ENCODE measurements around the gene VPS9D1.
"Not testable (repeated sequence)": the region's sequence is repeated elsewhere in the genome, so short reads cannot be mapped to it uniquely, and the experiment has no call there.

VPS9D1 gene

DNA sequence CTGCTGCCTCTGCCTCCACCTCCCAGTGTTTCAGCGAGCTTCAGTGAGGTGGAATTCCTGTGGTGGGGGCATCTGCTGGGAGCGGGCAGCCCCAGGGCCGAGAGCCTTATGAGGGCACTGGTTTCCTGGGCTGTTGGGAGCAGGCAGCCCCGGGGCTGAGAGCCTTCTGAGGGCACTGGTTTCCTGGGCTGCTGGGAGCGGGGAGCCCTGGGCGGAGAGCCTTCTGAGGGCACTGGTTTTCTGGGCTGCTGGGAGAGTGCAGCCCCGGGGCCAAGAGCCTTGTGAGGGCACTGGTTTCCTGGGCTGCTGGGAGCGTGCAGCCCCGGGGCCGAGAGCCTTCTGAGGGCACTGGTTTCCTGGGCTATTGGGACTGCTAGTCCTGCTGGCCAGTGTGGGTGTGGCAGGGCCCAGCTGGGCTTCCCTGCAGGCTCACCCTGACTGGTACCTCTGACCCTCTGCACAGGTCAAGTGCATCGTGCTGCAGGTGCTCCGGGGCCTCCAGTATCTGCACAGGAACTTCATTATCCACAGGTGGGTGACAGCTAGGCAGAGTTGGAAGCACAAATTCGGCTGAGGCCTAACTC lies 28.6 kb downstream of the VPS9D1 start:
- no peak for DNase-seq

DNA sequence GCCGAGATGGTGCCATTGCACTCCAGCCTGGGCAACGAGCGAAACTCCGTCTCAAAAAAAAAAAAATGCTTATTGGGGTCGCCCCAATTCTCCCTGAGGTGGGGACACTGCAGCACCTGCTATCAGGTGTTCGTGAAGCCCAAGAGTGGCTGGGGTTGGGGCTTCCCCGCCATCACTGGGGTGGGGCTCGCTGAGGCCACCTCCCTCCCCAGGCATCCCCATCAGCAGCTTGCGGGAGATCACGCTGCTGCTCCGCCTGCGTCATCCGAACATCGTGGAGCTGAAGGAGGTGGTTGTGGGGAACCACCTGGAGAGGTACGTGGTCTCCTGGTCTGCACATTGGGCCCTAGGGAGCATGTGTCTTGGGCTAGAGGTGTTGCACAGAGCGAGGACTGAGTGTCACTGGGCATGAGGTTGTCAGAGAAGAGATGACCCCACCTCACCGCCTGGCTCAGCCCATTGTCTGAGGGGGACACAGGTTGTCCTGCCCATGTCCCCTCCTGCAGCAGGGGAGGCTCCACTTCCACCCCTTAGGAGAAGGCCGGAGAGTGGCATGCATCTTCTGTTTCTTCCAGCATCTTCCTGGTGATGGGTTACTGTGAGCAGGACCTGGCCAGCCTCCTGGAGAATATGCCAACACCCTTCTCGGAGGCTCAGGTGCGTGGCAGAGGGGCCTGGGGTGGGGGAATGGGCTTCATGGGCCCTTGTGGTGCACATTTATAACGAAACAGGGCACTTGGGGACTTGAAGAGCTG lies 29.3 kb downstream of the VPS9D1 start:
- DNase-seq = no peak

DNA sequence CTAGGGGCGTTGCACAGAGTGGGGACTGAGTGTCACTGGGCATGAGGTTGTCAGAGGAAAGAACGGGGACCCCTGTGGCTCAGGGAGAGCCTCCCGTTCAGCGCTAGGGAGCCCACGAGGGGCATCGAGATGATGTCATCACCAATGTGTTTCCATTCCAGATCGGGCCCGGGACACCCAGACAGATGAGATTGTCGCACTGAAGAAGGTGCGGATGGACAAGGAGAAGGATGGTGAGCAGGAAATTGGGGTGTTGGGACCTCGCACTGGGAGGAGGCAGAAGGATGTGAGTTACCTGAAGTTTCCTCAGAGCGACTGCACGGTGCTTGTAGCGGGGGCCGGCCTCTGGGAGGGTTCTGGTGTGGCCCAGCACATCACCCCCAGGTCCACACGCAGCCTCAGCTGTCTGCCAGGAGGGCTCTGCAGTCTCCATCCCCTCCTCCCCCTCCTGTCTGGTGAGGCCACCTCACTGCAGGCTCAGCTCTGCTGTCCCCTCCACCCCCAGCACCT lies 30.3 kb downstream of the VPS9D1 start:
- no peak for DNase-seq

DNA sequence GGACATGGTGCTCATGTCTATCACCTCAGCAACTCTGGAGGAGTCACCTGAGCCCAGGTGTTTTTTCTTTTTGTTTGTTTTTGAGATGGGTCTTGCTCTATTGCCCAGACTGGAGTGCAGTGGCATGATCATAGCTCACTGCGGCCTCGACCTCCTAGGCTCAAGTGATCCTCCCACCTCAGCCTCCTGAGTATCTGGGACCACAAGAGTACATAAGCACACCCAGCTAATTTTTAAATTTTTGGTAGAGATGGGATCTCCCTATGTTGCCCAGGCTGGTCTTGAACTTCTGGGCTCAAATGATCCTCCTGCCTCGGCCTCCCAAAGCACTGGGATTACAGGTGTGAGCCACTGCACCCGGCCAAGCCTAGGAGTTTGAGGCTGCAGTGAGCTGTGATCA lies 31.1 kb downstream of the VPS9D1 start:
- DNase-seq = not testable (repeated sequence)

DNA sequence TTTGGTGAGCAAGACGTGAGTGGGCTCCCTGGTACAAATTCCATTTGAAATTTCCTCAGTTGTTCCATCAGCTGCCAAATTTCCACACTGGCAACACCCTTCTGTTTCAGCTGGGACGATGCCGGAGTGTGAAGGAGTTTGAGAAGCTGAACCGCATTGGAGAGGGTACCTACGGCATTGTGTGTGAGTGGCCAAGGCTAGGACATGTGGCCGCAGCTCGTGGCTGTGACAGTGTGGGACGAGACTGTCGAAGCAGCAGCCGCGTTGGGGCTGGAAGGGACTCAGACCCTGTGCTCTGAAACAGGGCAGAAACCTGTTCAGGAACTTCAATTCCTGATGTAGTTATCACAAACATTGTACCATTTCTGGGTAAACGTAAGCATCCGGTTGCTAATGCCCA lies 31.6 kb downstream of the VPS9D1 start:
- no peak for DNase-seq

DNA sequence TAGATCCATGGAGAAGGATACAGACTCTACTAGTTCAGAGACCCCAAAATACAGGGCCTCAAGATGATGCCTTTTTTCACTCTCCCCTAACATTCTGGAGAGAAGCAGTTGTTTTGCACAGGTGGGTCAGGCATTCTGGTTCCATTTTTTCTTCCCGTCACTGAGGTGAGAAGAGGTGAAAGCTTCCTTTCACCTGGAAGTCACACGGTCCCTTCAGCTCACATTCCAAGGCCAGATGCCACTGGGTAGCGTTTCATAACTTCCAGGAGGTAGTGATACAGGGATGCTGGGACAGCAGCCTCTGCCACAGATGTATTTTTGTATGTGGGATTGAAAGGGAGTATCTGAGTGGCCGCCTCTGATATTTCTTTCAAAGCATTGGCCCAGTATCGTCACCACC lies 32.3 kb downstream of the VPS9D1 start:
- no peak for DNase-seq

DNA sequence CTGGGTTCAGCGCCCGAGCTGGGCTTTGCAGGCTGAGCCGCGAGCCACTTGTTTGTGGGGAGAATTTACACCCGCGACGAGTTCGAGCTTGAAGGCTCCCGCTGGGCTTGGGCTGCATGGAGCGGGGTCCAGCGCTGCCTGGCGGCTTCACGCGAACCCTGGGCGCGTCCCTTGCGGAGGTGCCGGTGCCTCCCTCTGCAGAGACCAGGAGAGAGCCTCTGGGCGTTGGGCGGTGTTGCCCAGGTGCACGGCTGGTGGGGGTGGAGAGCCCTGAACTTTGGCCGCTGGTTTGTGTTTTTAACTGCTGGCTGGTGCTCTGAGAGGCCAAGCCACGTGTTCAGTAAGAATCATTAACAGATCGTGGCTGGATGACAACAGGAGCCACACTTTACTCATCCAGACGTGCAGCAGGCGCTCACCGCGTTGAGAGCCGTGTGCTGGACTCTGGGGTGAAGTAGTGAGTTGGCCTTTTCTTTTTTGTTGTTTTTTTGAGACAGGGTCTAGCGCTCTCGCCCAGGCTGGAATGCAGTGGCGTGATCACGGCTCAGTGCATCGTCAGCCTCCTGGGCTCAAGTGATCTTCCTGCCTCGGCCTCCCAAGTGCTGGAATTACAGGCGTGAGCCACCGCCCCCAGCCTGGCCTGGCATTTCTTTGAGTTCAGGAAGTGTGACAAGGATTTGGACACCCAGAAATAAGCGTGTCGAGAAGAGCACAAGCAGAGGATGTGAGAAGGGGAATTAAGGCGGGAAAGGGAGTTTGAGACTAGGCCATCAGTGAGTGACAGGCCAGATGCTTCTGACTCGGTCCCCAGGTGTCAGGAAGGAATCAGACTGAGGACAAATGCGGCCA lies 33.4 kb downstream of the VPS9D1 start:
- DNase-seq = no peak

DNA sequence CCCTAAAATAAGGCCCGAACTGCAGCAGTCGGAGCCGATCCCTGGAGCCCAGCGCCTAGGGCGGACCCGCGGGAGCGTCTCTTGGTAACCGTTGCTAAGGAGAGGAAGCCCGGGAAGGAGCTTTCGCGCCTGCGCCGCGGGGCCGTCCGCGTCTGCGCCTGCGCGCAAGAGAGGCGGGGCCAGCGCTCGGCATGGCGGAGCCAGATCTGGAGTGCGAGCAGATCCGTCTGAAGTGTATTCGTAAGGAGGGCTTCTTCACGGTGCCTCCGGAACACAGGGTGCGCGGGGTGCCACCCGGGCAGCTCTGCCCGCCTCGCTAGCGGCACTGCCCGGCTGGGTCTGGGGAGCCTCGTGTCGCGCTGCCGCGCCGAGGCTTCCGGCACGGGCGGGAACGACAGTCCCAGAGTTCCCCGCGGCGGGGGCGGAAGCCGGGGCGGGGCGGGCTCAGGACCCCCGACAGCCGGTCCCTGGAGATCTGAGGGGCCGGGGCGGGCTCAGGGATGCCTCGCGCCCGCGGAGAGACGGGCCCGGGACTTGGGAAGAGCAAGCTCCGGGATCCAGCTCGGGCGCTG lies 34.1 kb downstream of the VPS9D1 start, which contains the start of gene CDK10:
Gene CDK10 (plus strand): TSS at position 170 of the 572 bp plus-strand sequence. CDS start 22 bp downstream, at position 192.
- DNase-seq = peak; percentile 89

DNA sequence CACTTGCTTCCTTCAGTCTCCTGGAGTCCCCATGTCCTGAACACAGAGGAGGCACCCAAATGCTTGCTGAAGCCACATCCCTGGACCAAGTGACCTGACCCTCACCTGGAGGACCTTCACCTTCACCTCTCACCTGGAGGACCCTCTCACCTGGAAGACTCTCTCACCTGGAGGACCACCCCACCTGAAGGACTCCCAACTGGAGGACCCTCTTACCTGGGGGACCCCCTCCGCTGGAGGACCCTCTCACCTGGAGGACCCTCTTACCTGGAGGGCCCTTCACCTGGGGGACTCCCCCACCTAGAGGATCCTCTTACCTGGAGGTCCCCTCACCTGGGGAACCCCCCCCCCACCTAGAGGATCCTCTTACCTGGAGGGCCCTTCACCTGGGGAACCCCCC lies 34.8 kb downstream of the VPS9D1 start:
- DNase-seq = no peak

DNA sequence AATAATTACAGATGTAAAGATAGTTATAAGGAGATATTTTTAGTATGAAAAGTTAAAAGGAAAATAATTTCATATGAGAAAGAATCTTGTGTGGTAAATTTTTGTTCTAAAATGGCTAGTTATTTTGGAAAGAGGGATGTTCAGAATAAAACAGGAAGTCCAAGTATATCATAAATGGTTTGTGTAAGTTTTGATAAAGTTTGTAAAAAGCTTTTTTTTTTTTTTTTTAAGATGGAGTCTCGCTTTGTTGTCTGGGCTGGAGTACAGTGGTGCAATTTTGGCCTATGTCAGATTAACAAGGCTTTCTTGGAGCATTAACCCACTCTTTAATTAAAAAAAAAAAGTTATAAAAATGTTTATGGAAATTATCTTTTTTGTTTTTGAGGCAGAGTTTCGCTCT lies 42.4 kb downstream of the VPS9D1 start:
- no peak for DNase-seq

DNA sequence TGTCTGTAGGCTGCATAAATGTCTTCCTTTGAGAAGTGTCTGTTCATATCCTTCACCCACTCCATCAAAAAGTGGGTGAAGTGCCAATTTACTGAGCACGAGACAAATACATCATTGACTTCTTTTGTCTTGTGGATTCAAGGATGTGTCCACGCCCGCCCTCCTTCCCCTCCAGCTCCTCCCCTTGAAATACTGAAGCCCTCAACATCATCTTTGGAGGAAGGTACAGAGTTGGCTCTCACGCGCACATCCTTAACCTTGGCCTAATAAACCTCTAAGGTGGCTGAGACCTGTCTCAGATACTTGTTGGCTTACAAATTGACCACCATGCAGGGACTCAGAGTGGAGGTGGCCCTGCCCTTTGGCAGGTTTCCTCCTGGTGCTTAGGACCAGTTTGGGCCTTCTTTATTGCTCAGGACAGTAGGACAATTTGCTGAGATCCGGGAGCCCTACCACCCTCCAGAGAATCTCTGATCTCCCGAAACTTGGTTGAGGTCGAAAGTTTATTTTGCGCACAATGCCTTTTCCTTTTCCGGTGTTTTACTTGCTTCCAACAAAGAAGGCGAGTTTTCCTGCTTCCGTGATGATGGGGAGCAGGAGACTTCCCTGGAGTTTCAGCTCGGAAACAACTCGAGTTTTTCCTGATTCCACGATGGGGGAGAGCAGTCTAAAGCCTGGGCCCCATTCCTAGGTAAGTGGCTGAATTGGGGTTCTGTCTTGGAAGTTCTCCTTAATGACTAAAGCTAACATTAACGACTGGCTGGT lies 48.3 kb downstream of the VPS9D1 start:
- no peak for DNase-seq

DNA sequence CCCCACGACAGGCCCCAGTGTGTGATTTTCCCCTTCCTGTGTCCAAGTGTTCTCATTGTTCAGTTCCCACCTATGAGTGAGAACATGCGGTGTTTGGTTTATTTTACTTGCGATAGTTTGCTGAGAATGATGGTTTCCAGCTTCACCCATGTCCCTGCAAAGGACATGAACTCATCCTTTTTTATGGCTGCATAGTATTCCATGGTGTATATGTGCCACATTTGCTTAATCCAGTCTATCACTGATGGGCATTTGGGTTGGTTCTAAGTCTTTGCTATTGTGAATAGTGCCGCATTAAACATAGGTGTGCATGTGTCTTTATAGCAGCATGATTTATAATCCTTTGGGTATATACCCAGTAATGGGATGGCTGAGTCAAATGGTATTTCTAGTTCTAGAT lies 49.1 kb downstream of the VPS9D1 start:
- not testable (repeated sequence) for DNase-seq

DNA sequence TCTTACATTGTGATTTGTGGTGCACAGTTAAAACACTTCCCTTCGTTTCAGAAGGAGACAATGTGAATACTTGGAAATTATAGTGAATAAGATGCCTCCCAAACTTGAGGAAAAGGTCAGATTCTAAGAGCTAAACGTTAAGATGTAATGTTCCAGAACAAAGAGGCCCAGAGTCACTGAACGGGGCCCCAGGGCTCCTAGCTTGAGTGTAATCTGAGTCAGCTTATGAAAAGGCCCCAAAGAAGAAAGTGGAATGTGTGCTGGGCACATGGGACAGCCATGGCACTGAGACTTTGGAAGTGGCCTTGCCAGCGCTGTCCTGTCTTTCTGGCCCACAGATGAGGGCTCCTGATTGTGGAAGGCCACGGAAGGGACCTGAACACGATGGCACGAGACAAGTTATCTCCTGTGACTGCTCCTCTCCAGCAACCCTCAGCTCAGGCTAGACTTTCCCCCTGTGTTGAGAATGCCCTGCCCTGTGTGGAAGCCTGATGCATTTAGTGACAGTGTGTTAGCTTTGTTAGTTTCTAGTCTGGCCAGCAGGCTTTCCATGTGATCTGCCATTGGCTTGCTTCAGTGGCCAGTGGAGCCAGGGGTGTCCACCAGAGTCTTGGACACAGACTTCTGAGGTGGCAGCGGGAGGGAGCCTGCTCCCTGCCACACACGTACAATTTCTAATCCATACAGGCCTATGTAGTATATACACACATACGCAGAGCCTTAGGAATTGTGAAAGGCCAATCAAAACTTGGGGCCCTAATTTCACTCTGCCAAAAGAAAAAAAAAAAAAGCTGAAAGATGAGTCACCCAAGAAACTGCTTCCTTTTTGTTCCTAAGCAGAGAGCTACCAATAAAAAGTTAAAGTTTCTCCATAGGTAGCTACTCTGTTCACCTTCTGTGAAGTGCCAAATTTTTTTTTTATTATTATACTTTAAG lies 49.9 kb downstream of the VPS9D1 start:
- no peak for DNase-seq

DNA sequence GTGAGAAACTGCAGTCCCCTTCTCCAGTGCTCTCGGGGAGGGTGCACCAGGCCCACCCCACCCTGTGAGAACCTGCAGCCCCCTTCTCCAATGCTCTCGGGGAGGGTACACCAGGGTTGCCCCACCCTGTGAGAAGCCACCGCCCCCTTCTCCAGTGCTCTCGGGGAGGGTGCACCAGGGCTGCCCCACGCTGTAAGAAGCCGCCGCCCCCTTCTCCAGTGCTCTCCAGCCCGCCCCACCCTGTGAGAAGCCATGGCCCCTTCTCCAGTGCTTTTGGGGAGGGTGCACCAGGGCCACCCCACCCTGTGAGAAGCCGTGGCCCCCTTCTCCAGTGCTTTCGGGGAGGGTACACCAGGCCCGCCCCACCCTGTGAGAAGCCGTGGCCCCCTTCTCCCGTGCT lies 50.9 kb downstream of the VPS9D1 start:
- no peak for DNase-seq

DNA sequence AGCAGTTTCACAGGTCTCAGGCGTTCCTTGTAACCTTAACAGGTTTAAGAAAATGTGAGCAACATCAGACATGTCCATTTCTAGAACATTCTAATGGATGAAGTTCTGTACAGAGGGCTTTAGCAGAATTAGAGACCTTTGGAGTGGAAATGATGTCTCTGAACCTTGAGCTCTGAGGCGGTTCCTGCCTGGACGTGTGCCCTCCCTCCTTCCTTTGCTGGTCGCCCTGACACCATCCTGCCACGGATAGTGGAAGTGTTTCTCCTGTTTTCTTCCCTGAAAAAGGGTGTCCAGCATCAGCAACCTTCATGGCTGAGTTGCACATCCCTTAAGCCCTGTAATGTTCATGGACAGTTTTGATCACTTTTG lies 51.9 kb downstream of the VPS9D1 start:
- no peak for DNase-seq

DNA sequence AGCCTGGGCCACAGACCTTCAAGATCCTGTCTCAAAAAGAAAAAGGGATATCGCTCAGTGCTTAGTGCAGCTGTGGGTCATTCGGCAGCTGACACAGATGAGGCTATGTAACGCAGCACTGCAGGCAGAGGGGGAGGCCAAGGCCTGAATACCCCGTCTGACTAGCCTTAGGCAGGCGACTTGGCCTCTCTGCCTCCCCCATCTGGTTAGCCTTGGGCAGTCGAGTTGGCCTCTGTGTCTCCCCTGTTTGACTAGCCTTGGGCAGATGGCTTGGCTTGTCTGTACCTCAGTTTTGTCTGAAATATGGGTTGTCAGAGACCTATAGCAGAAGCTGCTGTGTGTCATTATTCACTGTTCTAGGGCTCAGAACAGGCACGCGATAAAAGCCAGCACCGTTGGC lies 53.1 kb downstream of the VPS9D1 start:
- DNase-seq = no peak

DNA sequence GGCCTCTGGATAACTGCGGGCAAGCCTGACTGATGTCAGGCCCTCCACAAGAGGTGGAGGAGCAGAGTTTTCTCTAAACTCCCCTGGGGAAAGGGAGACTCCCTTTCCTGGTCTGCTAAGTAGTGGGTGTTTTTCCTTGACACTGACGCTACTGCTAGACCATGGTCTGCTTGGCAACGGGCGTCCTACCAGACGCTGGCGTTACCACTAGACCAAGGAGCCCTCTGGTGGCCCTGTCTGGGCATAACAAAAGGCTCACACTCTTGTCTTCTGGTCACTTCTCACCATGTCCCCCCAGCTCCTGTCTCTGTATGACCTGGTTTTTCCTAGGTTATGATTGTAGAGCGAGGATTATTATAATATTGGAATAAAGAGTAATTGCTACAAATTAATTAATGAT lies 53.7 kb downstream of the VPS9D1 start:
- not testable (repeated sequence) for DNase-seq

DNA sequence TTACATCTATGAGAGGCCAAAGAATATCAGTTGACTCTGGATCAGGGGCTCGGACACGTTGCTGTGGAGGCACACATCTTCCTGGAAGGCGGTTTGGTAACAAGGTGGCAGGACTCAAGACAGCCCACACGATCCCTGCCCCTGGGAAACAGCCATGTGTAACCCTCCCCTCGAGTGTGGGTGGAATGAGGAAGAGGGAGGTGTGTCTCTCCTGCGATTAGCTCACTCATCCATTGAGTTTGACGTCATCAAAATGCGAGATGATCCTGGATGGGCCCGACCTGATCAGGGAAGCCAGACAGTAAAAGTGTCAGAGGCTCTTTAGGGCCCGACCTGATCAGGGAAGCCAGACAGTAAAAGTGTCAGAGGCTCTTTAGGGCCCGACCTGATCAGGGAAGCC lies 56.5 kb downstream of the VPS9D1 start:
- DNase-seq = not testable (repeated sequence)

DNA sequence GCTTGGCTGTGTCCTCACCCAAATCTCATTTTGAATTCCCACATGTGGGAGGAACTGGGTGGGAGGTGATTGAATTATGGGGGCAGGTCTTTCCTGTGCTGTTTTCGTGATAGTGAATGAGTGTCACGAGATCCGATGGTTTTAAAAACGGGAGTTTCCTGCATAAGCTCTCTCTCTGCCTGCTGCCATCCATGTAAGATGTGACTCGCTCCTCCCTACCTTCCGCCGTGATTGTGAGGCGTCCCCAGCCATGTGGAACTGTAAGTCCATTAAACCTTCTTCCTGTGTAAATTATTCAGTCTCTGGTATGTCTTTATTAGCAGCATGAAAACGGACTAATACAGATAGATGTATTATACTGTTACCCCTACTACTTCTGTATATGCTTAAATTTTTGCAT lies 59.5 kb downstream of the VPS9D1 start:
- no peak for DNase-seq

DNA sequence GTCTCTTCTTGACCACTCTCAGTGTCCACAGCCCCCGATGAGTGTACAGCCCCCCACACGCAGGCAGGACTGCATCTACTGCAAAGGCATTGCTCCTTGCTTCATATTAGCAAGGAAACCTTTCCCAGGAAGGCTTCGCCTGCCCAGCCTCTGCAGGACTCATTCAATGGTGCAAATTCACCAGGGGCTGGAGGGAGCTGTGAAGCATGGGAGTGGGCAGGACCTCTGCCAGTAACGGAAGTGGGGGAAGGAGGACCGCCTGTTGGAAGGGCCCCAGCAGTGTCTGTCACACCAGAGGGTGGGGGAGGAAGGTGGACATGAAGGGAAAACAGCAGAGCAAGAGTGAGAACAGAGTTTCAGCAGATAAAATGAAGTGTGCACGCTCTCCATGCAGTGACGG lies 60.6 kb downstream of the VPS9D1 start:
- no peak for DNase-seq

DNA sequence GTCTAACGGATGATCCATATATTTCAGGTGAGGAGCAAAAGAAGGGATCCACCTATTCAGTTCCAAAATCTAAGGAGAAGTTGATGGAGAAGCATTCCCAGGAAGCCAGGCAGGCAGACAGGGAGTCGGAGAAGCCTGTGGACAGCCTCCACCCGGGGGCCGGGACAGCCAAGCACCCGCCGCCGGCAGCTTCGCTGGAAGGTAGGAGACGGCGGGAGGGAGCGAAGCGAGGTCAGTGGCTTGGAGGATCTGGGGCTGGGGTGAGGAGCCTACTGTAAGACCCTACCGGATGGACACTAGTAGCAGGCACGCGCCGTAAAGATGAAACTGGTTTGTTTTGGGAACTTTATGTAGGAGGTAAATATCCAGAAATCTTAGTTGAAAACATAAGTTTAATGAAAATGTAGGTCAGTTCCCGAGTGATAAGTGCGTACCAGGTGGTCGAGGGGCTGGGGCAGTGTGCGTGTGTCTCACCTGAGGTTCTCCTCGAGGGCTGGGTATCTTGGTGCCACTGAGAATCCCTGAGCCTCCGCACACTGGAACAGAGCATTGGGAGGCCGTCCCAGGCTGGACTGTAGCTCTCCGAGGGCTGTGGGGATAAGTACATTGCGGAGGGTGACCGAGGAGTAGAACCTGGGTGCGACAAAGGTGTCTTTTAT lies 62.3 kb downstream of the VPS9D1 start:
- no peak for DNase-seq
